ENCODE measurements around the gene CDH4.

Gene CDH4

GRCh38 chr20:61704661-61705060 is 452.6 kb downstream of the CDH4 start:
- no peak for DNase-seq

- DNase-seq: no peak
Observed at GRCh38 chr20:61705386-61706258, 453.6 kb downstream of the CDH4 start.

GRCh38 chr20:61706259-61706961 is 454.3 kb downstream of the CDH4 start:
- no peak for DNase-seq

GRCh38 chr20:61708891-61709290 is 456.8 kb downstream of the CDH4 start:
- no peak for DNase-seq

- no peak for DNase-seq
Observed at GRCh38 chr20:61710108-61710507, 458.0 kb downstream of the CDH4 start.

GRCh38 chr20:61712688-61713087 is 460.6 kb downstream of the CDH4 start:
- DNase-seq: no peak

- no peak for DNase-seq
Observed at GRCh38 chr20:61718361-61719005, 466.4 kb downstream of the CDH4 start.

GRCh38 chr20:61719691-61720347 is 467.8 kb downstream of the CDH4 start:
- no peak for DNase-seq

- no peak for DNase-seq
Observed at GRCh38 chr20:61720348-61720696, 468.3 kb downstream of the CDH4 start.

GRCh38 chr20:61722146-61722678 is 470.2 kb downstream of the CDH4 start:
- DNase-seq: no peak

- DNase-seq: no peak
Observed at GRCh38 chr20:61723529-61724257, 471.6 kb downstream of the CDH4 start.

GRCh38 chr20:61724376-61724775 is 472.3 kb downstream of the CDH4 start:
- DNase-seq: no peak

GRCh38 chr20:61725145-61725544 is 473.1 kb downstream of the CDH4 start:
- DNase-seq: no peak

GRCh38 chr20:61725966-61726365 is 473.9 kb downstream of the CDH4 start:
- DNase-seq: no peak

- no peak for DNase-seq
Observed at GRCh38 chr20:61726979-61727378, 474.9 kb downstream of the CDH4 start.

GRCh38 chr20:61727761-61728160 is 475.7 kb downstream of the CDH4 start:
- DNase-seq: no peak

- no peak for DNase-seq
Observed at GRCh38 chr20:61728326-61728725, 476.3 kb downstream of the CDH4 start.

GRCh38 chr20:61728786-61729770 is 477.0 kb downstream of the CDH4 start:
- DNase-seq: no peak

GRCh38 chr20:61730631-61731362 is 478.7 kb downstream of the CDH4 start:
- no peak for DNase-seq
